ENCODE measurements around the gene AIFM1. TPM values are rescaled to one million over a fixed set of nuclear protein-coding genes. Genes with fewer than 3 reads are reported as not detected.

AIFM1 gene
- total and polyA plus RNA-seq, 4 donors = 14.4 to 35.8 (median 31.2) TPM

DNA sequence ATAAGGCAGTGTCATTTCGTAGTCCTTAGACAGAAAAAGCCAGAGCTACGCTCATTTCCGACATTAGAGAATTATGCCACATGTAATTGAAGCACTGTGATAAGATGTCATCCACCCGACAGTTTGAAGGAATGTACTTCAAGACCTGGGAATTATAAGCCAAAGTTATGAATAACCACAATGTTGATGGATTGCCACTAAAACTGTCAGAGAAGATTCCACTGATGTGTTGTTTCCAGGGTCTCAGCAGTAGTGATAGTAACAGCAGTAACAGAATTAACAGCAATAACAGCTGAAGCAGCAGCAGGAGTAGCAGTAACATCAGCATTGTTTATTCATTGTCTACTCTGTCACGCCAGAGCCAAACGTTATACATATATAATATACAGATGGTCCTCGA lies 30.8 kb upstream of the AIFM1 start:
- ATAC-seq (ENCODE audit: insufficient read depth, low FRiP score) = no peak
- peaks cover 0 to 6% (median 4%) of the 10 kb centered on the region in 3 donors for H3K27me3 ChIP-seq (ENCODE audit: control insufficient read depth in 3 of 3, insufficient read depth in 3 of 3, low read length in 2 of 3)
- TF ChIP-seq, protein P1, sequence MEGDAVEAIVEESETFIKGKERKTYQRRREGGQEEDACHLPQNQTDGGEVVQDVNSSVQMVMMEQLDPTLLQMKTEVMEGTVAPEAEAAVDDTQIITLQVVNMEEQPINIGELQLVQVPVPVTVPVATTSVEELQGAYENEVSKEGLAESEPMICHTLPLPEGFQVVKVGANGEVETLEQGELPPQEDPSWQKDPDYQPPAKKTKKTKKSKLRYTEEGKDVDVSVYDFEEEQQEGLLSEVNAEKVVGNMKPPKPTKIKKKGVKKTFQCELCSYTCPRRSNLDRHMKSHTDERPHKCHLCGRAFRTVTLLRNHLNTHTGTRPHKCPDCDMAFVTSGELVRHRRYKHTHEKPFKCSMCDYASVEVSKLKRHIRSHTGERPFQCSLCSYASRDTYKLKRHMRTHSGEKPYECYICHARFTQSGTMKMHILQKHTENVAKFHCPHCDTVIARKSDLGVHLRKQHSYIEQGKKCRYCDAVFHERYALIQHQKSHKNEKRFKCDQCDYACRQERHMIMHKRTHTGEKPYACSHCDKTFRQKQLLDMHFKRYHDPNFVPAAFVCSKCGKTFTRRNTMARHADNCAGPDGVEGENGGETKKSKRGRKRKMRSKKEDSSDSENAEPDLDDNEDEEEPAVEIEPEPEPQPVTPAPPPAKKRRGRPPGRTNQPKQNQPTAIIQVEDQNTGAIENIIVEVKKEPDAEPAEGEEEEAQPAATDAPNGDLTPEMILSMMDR (IDR thresholded peaks at IDR 0.05; ENCODE audit: control extremely low read depth, extremely low read depth) = no peak
- WGBS, 2 donors = 74 to 82% methylated on average over 7 of the region's 7 CpGs
- no peaks in the 10 kb centered on the region for H3K9me3 ChIP-seq (ENCODE audit: control insufficient read depth in 4 of 4, insufficient read depth in 3 of 4, low read length in 3 of 4)
- no peak overlapping the region for H3K9ac ChIP-seq (ENCODE audit: insufficient read depth in 1 of 2, low read length in 2 of 2)
- no peak overlapping the region for H3K4me3 ChIP-seq
- no peaks in the 10 kb centered on the region for H3K4me1 ChIP-seq (ENCODE audit: control insufficient read depth in 5 of 5, insufficient read depth in 5 of 5, low read length in 5 of 5)
- H3K27ac ChIP-seq (ENCODE audit: low read depth in 1 of 2, low read length in 1 of 2) = no peak overlapping the region
- no peaks in the 10 kb centered on the region for H3K36me3 ChIP-seq (ENCODE audit: control insufficient read depth in 4 of 4, insufficient read depth in 4 of 4, low read length in 4 of 4)
- no peak for DNase-seq

DNA sequence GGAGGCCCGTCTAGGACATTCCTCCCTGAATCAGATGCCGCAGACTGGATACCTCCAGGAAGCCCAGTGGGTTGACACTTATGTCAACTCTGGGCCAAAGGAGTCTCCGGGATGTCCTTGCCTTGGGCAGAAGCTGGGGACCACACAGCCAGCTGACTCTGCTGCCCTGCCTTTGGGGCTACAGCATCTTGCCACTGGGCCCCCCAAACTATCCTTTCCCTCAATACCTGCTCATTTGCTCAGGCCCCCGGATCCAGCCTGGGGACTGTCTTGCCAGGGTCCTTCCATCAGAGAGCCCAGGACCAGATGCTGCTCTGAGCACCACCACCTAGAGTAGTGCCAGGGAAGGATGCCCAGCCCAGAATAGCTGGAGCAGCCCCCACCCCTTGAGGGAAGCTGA lies 25.2 kb upstream of the AIFM1 start:
- Histone ChIP-seq H3K9ac (ENCODE audit: insufficient read depth in 1 of 2, low read length in 2 of 2) (no peak overlapping the region), H3K4me1 (ENCODE audit: control insufficient read depth in 5 of 5, insufficient read depth in 5 of 5, low read length in 5 of 5) (no peaks in the 10 kb centered on the region), H3K9me3 (ENCODE audit: control insufficient read depth in 4 of 4, insufficient read depth in 3 of 4, low read length in 3 of 4) (no peaks in the 10 kb centered on the region), H3K27ac (ENCODE audit: low read depth in 1 of 2, low read length in 1 of 2) (no peak overlapping the region), H3K4me3 (no peak overlapping the region), H3K36me3 (ENCODE audit: control insufficient read depth in 4 of 4, insufficient read depth in 4 of 4, low read length in 4 of 4) (no peaks in the 10 kb centered on the region), H3K27me3 (ENCODE audit: control insufficient read depth in 3 of 3, insufficient read depth in 3 of 3, low read length in 2 of 3) (peaks cover 0 to 4% (median 3%) of the 10 kb centered on the region in 3 donors)
- 85 to 98% methylated on average over 4 of the region's 4 CpGs for WGBS, 2 donors
- DNase-seq = no peak
- ATAC-seq (ENCODE audit: insufficient read depth, low FRiP score) = no peak
- TF ChIP-seq, protein P1 (IDR thresholded peaks at IDR 0.05; ENCODE audit: control extremely low read depth, extremely low read depth) = no peak

DNA sequence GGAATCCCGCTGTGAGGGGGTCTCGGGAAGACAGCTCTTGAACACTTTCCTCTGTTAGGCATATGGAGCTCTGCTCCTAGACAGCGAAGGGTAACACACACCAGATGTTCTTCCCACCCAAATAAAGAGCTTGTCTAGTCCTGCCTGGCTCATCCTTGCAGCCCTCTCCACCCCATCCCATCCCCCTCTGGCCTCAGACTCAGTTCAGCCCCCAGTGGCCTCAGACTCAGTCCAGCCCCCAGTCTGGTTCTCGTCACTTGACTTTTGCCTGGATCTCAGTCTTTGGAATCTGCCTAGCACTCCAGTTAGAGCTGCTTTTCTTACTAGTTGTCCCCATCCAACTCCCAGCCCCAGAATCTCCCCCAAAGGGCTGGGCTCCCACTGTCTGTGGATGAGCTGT lies 21.0 kb upstream of the AIFM1 start:
- H3K9ac ChIP-seq (ENCODE audit: insufficient read depth in 1 of 2, low read length in 2 of 2) = no peak overlapping the region
- no peak for DNase-seq
- no peaks in the 10 kb centered on the region for H3K27me3 ChIP-seq (ENCODE audit: control insufficient read depth in 3 of 3, insufficient read depth in 3 of 3, low read length in 2 of 3)
- no peaks in the 10 kb centered on the region for H3K36me3 ChIP-seq (ENCODE audit: control insufficient read depth in 4 of 4, insufficient read depth in 4 of 4, low read length in 4 of 4)
- no peak overlapping the region for H3K27ac ChIP-seq (ENCODE audit: low read depth in 1 of 2, low read length in 1 of 2)
- TF ChIP-seq, protein P1 (IDR thresholded peaks at IDR 0.05; ENCODE audit: control extremely low read depth, extremely low read depth) = no peak
- 68 to 87% methylated on average over 4 of the region's 4 CpGs for WGBS, 2 donors
- no peak for ATAC-seq (ENCODE audit: insufficient read depth, low FRiP score)
- H3K9me3 ChIP-seq (ENCODE audit: control insufficient read depth in 4 of 4, insufficient read depth in 3 of 4, low read length in 3 of 4) = no peaks in the 10 kb centered on the region
- H3K4me1 ChIP-seq (ENCODE audit: control insufficient read depth in 5 of 5, insufficient read depth in 5 of 5, low read length in 5 of 5) = no peaks in the 10 kb centered on the region
- no peak overlapping the region for H3K4me3 ChIP-seq

DNA sequence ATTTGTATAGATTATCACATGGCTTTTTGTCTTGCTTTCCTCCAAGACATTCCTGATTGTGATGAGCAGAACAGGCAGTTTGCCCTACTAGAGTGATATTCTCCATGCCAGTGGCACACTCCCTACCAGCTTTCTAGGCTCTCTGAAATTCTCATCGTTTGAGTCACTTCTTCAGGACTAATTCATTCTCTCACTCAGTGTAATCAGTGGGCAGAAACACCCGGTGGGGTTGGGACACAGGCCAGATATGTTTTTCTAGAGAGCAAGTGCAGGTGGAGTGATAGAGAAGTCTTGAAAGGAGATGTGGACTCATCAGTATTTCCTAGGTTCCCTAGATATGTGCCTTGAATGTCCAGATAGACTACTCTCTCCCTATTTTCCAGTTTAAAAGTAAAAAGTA lies 19.2 kb upstream of the AIFM1 start:
- H3K9me3 ChIP-seq (ENCODE audit: control insufficient read depth in 4 of 4, insufficient read depth in 3 of 4, low read length in 3 of 4) = no peaks in the 10 kb centered on the region
- H3K4me3 ChIP-seq = no peak overlapping the region
- H3K27me3 ChIP-seq (ENCODE audit: control insufficient read depth in 3 of 3, insufficient read depth in 3 of 3, low read length in 2 of 3) = no peaks in the 10 kb centered on the region
- no peaks in the 10 kb centered on the region for H3K36me3 ChIP-seq (ENCODE audit: control insufficient read depth in 4 of 4, insufficient read depth in 4 of 4, low read length in 4 of 4)
- H3K27ac ChIP-seq (ENCODE audit: low read depth in 1 of 2, low read length in 1 of 2) = no peak overlapping the region
- 40 to 45% methylated on average over 2 of the region's 2 CpGs for WGBS, 2 donors
- H3K9ac ChIP-seq (ENCODE audit: insufficient read depth in 1 of 2, low read length in 2 of 2) = no peak overlapping the region
- TF ChIP-seq, protein P1 (IDR thresholded peaks at IDR 0.05; ENCODE audit: control extremely low read depth, extremely low read depth) = no peak
- ATAC-seq (ENCODE audit: insufficient read depth, low FRiP score) (no peak), DNase-seq (no peak)
- no peaks in the 10 kb centered on the region for H3K4me1 ChIP-seq (ENCODE audit: control insufficient read depth in 5 of 5, insufficient read depth in 5 of 5, low read length in 5 of 5)

Data from lung (tissue), 12 donors.